Breast epithelium (tissue), 4 donors: ENCODE data around the gene UBE4B. TPM values are rescaled to one million over a fixed set of nuclear protein-coding genes. Genes with fewer than 3 reads are reported as not detected.

Experiments used
- DNase-seq, 2 donors: peaks; one replicate each; pipeline ENCODE4 v3.0.0-alpha.2; 2019; ENCODE audit warnings: low spot score in 2 of 2
- H3K27ac ChIP-seq, 2 donors: fragments of 200-600 bp; sonication (generic) in 1 of 2; one replicate each; pipeline ENCODE4 v1.5.1; 2016 to 2019; ENCODE audit warnings: mild to moderate bottlenecking in 1 of 2
- H3K27me3 ChIP-seq, 2 donors: fragments of 200-600 bp; sonication (generic) in 1 of 2; one replicate each; pipeline versions ENCODE4 v1.5.1 to v1.6.0; 2017 to 2019; ENCODE audit warnings: control low read depth in 1 of 2, mild to moderate bottlenecking in 1 of 2
- H3K36me3 ChIP-seq: fragments of 200-600 bp; one replicate; pipeline ENCODE4 v1.5.1; 2019
- H3K4me1 ChIP-seq, 2 donors: fragments of 200-600 bp; sonication (generic); one replicate each; pipeline ENCODE4 v1.5.1; 2016 to 2019; ENCODE audit warnings: control low read depth in 1 of 2
- H3K4me3 ChIP-seq, 3 donors: fragments of 200-600 bp; sonication (generic); 1 replicate in 2 of 3; 2 replicates in 1 of 3; pipeline ENCODE4 v1.5.1; 2016 to 2019; ENCODE audit warnings: mild to moderate bottlenecking in 3 of 3, moderate library complexity in 2 of 3
- H3K9me3 ChIP-seq, 2 donors: fragments of 200-600 bp; sonication (generic) in 1 of 2; one replicate each; pipeline ENCODE4 v1.5.1; 2016 to 2019; ENCODE audit warnings: control low read depth in 1 of 2
- CTCF ChIP-seq, 3 donors: fragments of 450-650 bp; IDR thresholded peaks; one replicate each; pipeline ENCODE4 v1.5.1; 2016 to 2017; ENCODE audit warnings: antibody characterized with exemption in 3 of 3, mild to moderate bottlenecking in 3 of 3, moderate library complexity in 3 of 3
- POLR2A ChIP-seq: fragments of 450-650 bp; IDR thresholded peaks from one replicate; pipeline ENCODE4 v1.6.1; 2016; ENCODE audit warnings: antibody characterized with exemption, mild to moderate bottlenecking, moderate library complexity
- POLR2AphosphoS5 ChIP-seq, 3 donors: sonication (generic); formaldehyde crosslinking; IDR thresholded peaks; one replicate each; pipeline ENCODE4 v1.6.1; 2017; ENCODE audit warnings: antibody characterized with exemption in 3 of 3
- intact Hi-C: fragments of 100-400 bp; cut with DNase I; formaldehyde crosslinking; loops from one replicate; pipeline ENCODE4 v1.15.1; 2023; ENCODE audit warnings: low total_unique reads
- total RNA-seq, 3 donors: library from RNA; depleted of rRNA; stranded (reverse); fragments of >200 nt; gene quantifications; one replicate each; pipeline ENCODE4 v1.1.0, GENCODE V29; 2016

UBE4B gene
- total RNA-seq, 3 donors from 2014 or later, result 36.4 to 43.4 (median 41.7) TPM

GRCh38 chr1:10085076-10085475, 52.3 kb downstream of the UBE4B start:
- Histone ChIP-seq H3K9me3 (no peaks in the 10 kb centered on the region), H3K27me3 (no peaks in the 10 kb centered on the region), H3K4me3 (no peak overlapping the region), H3K36me3 (no peaks in the 10 kb centered on the region), H3K27ac (no peak overlapping the region), H3K4me1 (no peaks in the 10 kb centered on the region)
- no peak for DNase-seq
- TF ChIP-seq POLR2A (no peak), CTCF (IDR thresholded peaks at IDR 0.05) (no peak), POLR2AphosphoS5 (IDR thresholded peaks at IDR 0.05) (no peak)
- intact Hi-C loops, result loop anchor here (5.0 kb wide), 1 partner anchor 687 kb away; no protein-coding TSS in a partner anchor

DNA sequence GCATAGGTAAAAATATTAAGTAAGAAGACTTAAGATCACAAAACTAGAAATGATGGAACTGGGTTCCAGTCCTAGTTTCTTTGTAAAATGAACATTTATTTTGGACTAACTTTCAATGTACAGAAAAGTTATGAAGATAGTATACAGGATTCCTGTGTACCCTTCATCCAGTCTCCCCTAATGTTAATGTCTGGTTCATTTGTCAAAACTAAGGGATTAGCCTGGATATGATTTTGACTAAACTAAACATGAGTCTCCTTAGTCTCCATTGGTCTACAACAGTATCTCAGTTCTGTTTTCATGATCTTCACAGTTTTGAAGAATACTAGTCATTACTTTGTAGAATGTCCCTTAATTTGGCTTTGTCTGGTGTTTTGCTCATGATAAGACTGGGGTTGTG, 54.5 kb downstream of the UBE4B start:
- Histone ChIP-seq H3K27me3 (no peaks in the 10 kb centered on the region), H3K27ac (no peak overlapping the region), H3K4me3 (no peak overlapping the region), H3K9me3 (no peaks in the 10 kb centered on the region), H3K36me3 (no peaks in the 10 kb centered on the region), H3K4me1 (no peaks in the 10 kb centered on the region)
- no peak for TF ChIP-seq POLR2A
- no peak for TF ChIP-seq POLR2AphosphoS5 (IDR thresholded peaks at IDR 0.05)
- DNase-seq, result no peak
- intact Hi-C loops, result loop anchor here (5.0 kb wide), 1 partner anchor 685 kb away; no protein-coding TSS in a partner anchor

DNA sequence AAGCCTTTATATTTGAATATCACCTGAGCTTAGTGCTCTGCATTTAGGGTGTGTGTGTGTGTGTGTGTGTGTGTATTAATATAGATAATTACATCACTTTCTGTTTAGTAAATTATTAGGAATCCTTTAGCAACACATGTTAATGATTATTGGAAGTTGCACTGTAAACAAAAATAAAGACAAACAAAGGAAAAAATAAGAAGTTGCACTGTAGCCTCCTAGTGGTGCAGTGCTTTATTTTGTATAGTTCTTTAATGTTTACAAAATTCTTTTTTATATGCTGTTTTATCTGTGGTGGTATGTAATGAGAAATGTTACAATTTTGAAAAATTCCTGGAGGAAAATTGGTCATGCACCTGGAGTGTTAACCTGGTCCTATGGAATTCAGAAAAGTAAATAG, 69.2 kb downstream of the UBE4B start:
- H3K36me3 ChIP-seq, result no peaks in the 10 kb centered on the region
- DNase-seq, result no peak
- intact Hi-C loops, result no loop called here
- no peaks in the 10 kb centered on the region for H3K9me3 ChIP-seq
- TF ChIP-seq POLR2A (no peak), POLR2AphosphoS5 (IDR thresholded peaks at IDR 0.05) (no peak), CTCF (IDR thresholded peaks at IDR 0.05) (no peak)
- no peak overlapping the region for H3K27ac ChIP-seq
- no peak overlapping the region for H3K4me3 ChIP-seq
- no peaks in the 10 kb centered on the region for H3K27me3 ChIP-seq
- H3K4me1 ChIP-seq, result no peaks in the 10 kb centered on the region

GRCh38 chr1:10103193-10103592, 70.4 kb downstream of the UBE4B start:
- Histone ChIP-seq H3K27ac (no peak overlapping the region), H3K27me3 (no peaks in the 10 kb centered on the region), H3K4me1 (no peaks in the 10 kb centered on the region), H3K36me3 (no peaks in the 10 kb centered on the region), H3K4me3 (no peak overlapping the region), H3K9me3 (no peaks in the 10 kb centered on the region)
- DNase-seq, result no peak
- TF ChIP-seq POLR2A (no peak), POLR2AphosphoS5 (IDR thresholded peaks at IDR 0.05) (no peak), CTCF (IDR thresholded peaks at IDR 0.05) (no peak)
- intact Hi-C loops, result no loop called here

DNA sequence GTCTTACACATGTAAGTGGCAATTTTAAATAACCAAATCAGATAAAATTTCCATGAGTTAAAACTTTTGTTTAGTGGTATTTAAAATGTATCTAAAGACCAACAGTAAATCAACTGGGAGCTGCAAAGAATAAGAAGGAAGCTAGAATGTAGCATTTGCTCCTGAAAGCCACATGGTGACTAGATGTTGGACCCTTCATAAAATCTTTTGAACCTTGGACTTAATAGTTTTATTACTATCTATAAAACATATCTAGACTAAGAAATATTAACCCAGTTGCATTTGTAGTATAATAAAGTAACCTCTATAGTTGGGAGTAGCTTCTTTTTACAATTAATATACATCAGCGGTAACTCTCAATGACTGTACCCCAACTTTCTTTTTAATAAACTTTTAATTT, 72.1 kb downstream of the UBE4B start:
- DNase-seq, result no peak
- H3K36me3 ChIP-seq, result no peaks in the 10 kb centered on the region
- H3K27ac ChIP-seq, result no peak overlapping the region
- no peak overlapping the region for H3K4me3 ChIP-seq
- no peaks in the 10 kb centered on the region for H3K9me3 ChIP-seq
- H3K4me1 ChIP-seq, result no peaks in the 10 kb centered on the region
- intact Hi-C loops, result no loop called here
- no peak for TF ChIP-seq CTCF (IDR thresholded peaks at IDR 0.05)
- TF ChIP-seq POLR2A, result no peak
- TF ChIP-seq POLR2AphosphoS5 (IDR thresholded peaks at IDR 0.05), result no peak
- no peaks in the 10 kb centered on the region for H3K27me3 ChIP-seq

- Histone ChIP-seq H3K27ac (no peak overlapping the region), H3K4me3 (no peak overlapping the region), H3K4me1 (no peaks in the 10 kb centered on the region), H3K9me3 (no peaks in the 10 kb centered on the region), H3K27me3 (no peaks in the 10 kb centered on the region), H3K36me3 (no peaks in the 10 kb centered on the region)
- intact Hi-C loops, result no loop called here
- TF ChIP-seq CTCF (IDR thresholded peaks at IDR 0.05) (no peak), POLR2AphosphoS5 (IDR thresholded peaks at IDR 0.05) (no peak), POLR2A (no peak)
- no peak for DNase-seq
Measured at GRCh38 chr1:10105484-10105883, 72.7 kb downstream of the UBE4B start.
